ENCODE results near the gene CHAC2. TPM values are rescaled to one million over a fixed set of nuclear protein-coding genes. Genes with fewer than 3 reads are reported as not detected.

The CHAC2 gene
- total RNA-seq, 1 experiment from 2014 or later: 26.1 TPM

Other genes starting within 250 kb of the CHAC2 start
- 16.3 and 19.8 TPM in 2 replicates for gene ASB3, start 19.1 kb downstream of the CHAC2 start, total RNA-seq (2014; rRNA removed; shearing (Covaris generic))
- 111 and 112 TPM in 2 replicates for gene ERLEC1, start 19.2 kb downstream of the CHAC2 start, total RNA-seq (2014; rRNA removed; shearing (Covaris generic))
- gene GPR75, start 92.2 kb downstream of the CHAC2 start, total RNA-seq (2014; rRNA removed; shearing (Covaris generic)): 2.2 and 2.9 TPM in 2 replicates
- gene PSME4, start 203.2 kb downstream of the CHAC2 start, total RNA-seq (2014; rRNA removed; shearing (Covaris generic)): 40.5 and 41.8 TPM in 2 replicates